ENCODE results near the gene ADAM33. TPM values are rescaled to one million over a fixed set of nuclear protein-coding genes. Genes with fewer than 3 reads are reported as not detected.

The ADAM33 gene
- not detected in 2 replicates for total RNA-seq (2014; rRNA removed; shearing (Covaris generic); ENCODE audit: low replicate concordance)

DNA sequence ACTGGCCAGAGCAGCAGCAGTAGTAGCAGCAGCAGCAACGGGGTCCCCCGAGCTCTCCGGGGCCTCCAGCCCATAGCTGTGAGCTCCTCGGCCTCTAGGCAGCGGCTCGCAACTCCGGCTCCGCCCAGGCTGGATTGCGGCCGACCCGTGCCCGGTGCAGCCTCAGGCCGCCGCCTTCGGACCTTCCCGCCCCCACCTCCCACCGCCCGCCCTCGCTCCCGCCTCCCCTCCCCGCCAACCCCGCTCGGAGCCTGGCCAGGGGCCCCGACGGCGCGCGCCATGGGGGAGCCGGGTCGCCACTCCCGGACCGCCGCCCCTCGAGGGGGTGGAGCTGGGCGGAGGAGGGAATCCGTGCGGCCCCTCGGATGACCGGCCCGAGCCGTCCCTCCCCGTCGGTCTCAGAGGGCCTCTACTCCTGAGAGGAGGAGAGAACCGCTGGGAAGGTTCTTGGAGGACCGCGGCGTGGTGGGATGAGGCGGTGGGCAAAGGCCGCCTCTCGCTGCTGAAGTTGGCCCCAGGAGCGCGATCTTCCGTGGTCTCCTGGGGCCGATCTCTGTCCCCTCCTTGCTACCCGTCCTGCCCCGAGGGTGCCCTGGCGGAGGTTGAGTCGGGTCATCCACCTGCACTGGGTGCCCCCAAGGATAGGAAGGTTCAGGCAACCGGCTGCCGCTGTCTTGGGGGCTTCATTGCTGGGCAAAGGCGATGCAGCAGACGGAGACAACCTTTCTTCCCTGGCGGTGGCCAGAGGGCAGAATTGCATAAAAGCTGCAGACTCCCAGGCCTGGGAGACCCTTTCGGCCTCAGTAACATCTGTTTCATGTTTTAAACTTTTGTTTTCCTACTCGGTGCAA, at the start of gene ADAM33:
TSS of gene ADAM33 (minus strand) at position 80 of the 851 bp plus-strand sequence. CDS start at position 74, 6 bp downstream.
- in situ Hi-C loops (cut with HindIII; ENCODE audit: low pct_unique_long_range_greater_than_20kb, low sequenced_read_pairs) = no loop called here
- DNase-seq (ENCODE audit: low read depth) = no peak

GRCh38 chr20:3730803-3731672, 49.2 kb upstream of the ADAM33 start:
- in situ Hi-C loops (cut with HindIII; ENCODE audit: low pct_unique_long_range_greater_than_20kb, low sequenced_read_pairs) = no loop called here
- DNase-seq (ENCODE audit: low read depth) = no peak

DNA sequence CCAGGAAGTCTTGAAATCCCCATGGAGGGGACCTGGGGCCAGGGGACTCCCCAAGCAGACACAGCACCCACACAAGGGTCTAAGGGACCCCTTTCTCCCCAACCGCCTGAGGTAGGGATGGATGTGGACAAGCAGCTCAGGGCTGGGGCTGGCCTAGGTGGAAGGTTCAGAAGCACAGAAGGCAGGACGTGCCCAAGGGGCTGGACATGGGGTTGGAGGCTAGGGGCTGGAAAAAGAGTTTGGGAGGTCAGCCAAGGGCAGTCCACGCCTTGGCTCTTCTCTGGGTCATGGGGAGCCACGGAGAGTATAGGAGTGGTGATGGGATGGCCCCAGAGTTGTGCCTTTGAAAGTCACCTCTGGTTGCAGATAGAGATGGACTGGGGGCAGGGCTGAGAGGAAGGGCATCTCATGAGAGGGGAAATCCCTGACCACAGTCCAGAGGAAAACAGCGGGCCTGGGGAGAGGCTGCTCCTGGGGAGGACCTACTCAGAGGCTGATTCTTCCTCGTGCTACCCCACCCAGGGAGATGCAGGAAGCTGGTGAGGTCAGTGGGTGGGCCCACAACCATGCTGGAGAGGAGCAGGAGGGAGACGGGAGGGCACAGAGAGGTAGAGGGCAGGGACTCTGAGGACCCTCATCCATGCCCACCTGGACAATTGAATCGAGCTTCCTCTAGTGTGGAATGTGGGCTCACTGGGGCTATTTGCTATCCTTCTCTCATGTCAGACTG, 48.2 kb upstream of the ADAM33 start:
- in situ Hi-C loops (cut with HindIII; ENCODE audit: low pct_unique_long_range_greater_than_20kb, low sequenced_read_pairs) = no loop called here
- DNase-seq (ENCODE audit: low read depth) = no peak

GRCh38 chr20:3729378-3729777, 47.6 kb upstream of the ADAM33 start:
- in situ Hi-C loops (cut with HindIII; ENCODE audit: low pct_unique_long_range_greater_than_20kb, low sequenced_read_pairs) = no loop called here
- DNase-seq (ENCODE audit: low read depth) = no peak

- in situ Hi-C loops (cut with HindIII; ENCODE audit: low pct_unique_long_range_greater_than_20kb, low sequenced_read_pairs) = no loop called here
- DNase-seq (ENCODE audit: low read depth) = no peak
Measured at GRCh38 chr20:3728876-3729275, 47.1 kb upstream of the ADAM33 start.

- DNase-seq (ENCODE audit: low read depth) = no peak
- in situ Hi-C loops (cut with HindIII; ENCODE audit: low pct_unique_long_range_greater_than_20kb, low sequenced_read_pairs) = no loop called here
Measured at GRCh38 chr20:3728354-3728753, 46.5 kb upstream of the ADAM33 start.

DNA sequence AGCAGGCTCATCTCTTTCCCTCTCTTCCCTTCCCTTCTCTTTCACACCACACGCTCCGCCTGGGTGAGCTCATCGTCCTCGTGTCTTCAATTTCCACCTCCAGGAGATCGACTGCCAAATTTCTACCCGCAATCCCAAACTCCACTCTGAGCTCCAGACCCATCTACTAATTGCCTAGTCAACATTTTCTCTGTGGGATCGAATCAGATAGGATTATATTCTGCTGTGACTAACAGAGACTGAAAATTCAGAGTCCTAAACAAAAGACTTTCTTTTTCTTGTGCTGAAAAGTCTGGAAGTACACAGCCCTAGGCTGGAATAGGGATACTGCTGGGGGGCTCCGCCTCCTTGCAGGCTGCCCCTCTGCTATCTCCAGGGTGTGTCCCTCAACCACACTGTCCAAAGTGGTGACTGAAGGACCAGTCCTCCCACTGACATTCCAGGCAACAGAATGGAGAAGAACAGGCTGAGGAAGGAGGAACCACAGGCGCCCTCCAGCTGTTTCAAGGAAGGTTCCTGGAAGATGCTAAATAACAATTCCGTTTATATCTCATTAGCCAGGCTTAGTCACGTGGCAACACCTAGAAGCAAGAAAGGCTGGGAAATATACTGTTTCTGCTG, 45.7 kb upstream of the ADAM33 start:
- no peak for DNase-seq (ENCODE audit: low read depth)
- in situ Hi-C loops (cut with HindIII; ENCODE audit: low pct_unique_long_range_greater_than_20kb, low sequenced_read_pairs) = no loop called here

DNA sequence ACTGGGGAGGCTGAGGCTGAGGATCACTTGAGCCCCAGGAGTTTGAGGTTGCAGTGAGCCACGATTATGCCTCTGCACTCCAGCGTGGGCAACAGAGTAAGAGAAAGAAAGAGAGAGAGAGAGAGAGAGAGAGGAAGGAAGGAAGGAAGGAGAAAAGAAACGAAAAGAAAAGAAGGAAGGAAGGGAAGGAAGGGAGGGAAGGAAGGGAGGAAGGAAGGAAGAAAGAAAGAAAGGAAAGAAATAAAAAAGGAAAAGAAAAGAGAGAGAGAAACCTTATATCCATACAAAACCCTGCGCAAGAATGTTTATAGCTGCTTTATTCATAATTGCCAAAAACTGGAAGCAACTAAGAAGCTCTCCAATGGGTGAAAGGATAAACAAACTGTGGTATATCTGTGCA, 42.5 kb upstream of the ADAM33 start:
- in situ Hi-C loops (cut with HindIII; ENCODE audit: low pct_unique_long_range_greater_than_20kb, low sequenced_read_pairs) = no loop called here
- no peak for DNase-seq (ENCODE audit: low read depth)

DNA sequence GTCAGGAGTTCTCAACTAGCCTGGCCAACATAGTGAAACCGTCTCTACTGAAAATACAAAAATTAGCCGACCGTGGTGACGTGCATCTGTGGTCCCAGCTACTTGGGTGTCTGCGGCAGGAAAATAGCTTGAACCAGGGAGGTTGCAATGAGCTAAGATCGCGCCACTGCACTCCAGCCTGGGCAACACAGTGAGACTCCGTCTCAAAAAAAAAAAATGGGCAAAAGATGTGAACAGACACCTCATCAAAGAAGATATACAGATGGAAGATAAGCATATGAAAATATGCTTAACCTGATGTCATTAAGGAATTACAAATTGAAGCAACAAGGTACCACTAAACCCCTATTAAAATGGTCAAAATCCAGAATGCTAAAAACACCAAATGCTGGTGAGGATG, 41.5 kb upstream of the ADAM33 start:
- in situ Hi-C loops (cut with HindIII; ENCODE audit: low pct_unique_long_range_greater_than_20kb, low sequenced_read_pairs) = no loop called here
- no peak for DNase-seq (ENCODE audit: low read depth)

DNA sequence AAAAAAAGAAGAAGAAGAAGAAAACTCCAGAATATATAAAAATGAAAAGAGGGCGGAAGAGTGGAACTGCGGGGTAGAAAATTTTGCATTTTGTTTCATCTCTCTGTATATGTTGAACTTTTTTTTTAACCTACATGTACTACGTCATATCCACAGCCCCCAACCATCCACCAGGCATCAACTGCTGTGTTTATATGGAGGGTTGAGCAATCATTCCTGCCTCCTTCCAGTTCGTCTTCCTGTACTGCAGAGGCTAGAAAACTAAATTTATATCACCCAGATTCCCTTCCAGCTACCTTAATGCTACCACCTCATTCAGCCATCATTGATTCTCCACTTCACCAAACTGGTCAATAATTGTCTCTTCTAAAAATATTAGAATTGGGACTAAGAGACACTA, 40.1 kb upstream of the ADAM33 start:
- in situ Hi-C loops (cut with HindIII; ENCODE audit: low pct_unique_long_range_greater_than_20kb, low sequenced_read_pairs) = no loop called here
- no peak for DNase-seq (ENCODE audit: low read depth)

GRCh38 chr20:3720626-3721025, 38.8 kb upstream of the ADAM33 start:
- no peak for DNase-seq (ENCODE audit: low read depth)
- in situ Hi-C loops (cut with HindIII; ENCODE audit: low pct_unique_long_range_greater_than_20kb, low sequenced_read_pairs) = no loop called here

- DNase-seq (ENCODE audit: low read depth) = no peak
- in situ Hi-C loops (cut with HindIII; ENCODE audit: low pct_unique_long_range_greater_than_20kb, low sequenced_read_pairs) = no loop called here
Measured at GRCh38 chr20:3720068-3720467, 38.3 kb upstream of the ADAM33 start.

DNA sequence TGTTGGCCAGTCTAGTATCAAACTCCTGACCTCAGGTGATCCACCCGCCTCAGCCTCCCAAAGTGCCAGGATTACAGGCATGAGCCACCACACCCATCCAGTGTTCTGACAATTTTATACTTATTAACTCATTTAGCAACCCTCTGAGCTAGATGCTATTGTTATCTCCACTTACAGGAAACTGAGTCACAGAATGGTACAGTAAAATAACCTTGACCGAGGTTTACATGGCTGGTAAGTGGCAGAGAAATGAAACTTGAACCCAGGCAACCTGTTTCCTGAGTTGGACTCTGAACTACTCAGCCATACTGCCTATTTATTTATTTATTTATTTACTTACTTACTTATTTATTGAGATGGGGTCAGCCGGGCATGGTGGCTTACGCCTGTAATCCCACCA, 37.2 kb upstream of the ADAM33 start:
- in situ Hi-C loops (cut with HindIII; ENCODE audit: low pct_unique_long_range_greater_than_20kb, low sequenced_read_pairs) = no loop called here
- DNase-seq (ENCODE audit: low read depth) = no peak

DNA sequence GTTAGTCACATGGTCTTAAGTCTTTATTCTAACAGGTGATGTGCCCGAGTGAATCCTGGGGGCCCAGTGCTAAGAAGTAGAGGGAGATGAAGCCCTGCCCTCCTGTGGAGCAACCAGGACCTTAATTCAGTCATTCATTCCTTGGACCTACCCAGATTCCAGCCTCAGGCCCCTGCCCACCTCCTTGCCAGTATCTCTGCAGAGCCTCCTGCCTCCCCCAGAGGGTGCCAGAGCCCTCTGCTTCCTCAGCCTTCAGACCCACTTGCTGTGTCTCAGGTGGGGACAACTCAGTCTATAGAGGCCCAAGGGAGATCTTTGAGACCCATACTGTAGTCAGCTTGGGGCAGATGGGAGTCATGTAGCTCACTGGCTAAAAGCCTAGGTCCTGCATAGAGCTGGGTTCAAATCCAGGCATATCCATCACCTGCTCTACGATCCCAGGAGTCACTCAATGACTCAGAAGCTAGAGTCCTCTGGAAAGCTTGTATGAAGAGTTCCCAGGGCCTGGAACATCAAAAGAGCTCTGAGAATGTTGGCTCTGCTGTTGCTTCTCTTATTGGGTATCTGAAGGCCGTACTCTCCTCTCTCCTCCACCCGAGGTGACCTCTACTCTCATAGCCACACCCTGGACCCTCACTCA, 34.5 kb upstream of the ADAM33 start:
- in situ Hi-C loops (cut with HindIII; ENCODE audit: low pct_unique_long_range_greater_than_20kb, low sequenced_read_pairs) = no loop called here
- DNase-seq (ENCODE audit: low read depth) = peak; percentile 39

GRCh38 chr20:3714092-3714491, 32.3 kb upstream of the ADAM33 start:
- no peak for DNase-seq (ENCODE audit: low read depth)
- in situ Hi-C loops (cut with HindIII; ENCODE audit: low pct_unique_long_range_greater_than_20kb, low sequenced_read_pairs) = no loop called here

GRCh38 chr20:3712279-3712873, 30.6 kb upstream of the ADAM33 start, which contains the start of gene SIGLEC1:
SIGLEC1 (minus strand) TSS chr20:3712600; CDS start chr20:3707128, 5,472 bp downstream.
- in situ Hi-C loops (cut with HindIII; ENCODE audit: low pct_unique_long_range_greater_than_20kb, low sequenced_read_pairs) = no loop called here
- DNase-seq (ENCODE audit: low read depth) = no peak

DNA sequence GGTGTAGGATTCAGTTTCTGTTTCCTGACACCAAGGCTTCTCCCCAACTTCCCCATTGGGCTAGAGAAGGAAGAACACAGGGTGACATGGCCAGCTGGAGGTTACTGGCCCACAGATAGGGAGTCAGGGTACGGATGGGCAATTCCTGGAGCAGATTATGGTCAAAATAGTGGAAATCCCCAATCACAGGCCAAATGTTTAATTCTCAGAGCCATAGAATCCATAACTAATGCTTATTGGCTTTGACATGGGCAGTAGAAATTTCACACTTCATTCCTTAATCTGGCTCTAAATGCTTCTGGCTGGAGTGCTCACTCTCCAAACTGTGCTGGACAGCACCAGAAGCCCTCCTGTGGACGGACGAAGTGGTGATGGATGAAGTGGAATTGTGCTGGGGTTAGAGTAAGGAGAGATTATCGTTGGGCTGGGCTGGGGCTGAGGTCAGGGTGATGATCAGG, 29.7 kb upstream of the ADAM33 start:
- in situ Hi-C loops (cut with HindIII; ENCODE audit: low pct_unique_long_range_greater_than_20kb, low sequenced_read_pairs) = no loop called here
- no peak for DNase-seq (ENCODE audit: low read depth)
